Thyroid gland (tissue), 4 donors: ENCODE results near the gene PHACTR3. TPM values are rescaled to one million over a fixed set of nuclear protein-coding genes. Genes with fewer than 3 reads are reported as not detected.

Experiments used
- DNase-seq, 2 donors: peaks; one replicate each; pipeline ENCODE4 v3.0.0-alpha.2; 2019
- H3K27ac ChIP-seq, 3 donors: fragments of 200-600 bp; sonication (generic); 1 replicate in 2 of 3; 2 replicates in 1 of 3; pipeline ENCODE4 v1.5.1; 2016 to 2019; ENCODE audit warnings: mild to moderate bottlenecking in 1 of 3, moderate library complexity in 1 of 3
- H3K27me3 ChIP-seq: fragments of 200-600 bp; sonication (generic); one replicate; pipeline ENCODE4 v1.5.1; 2019
- H3K36me3 ChIP-seq, 2 donors: fragments of 200-600 bp; sonication (generic); one replicate each; pipeline ENCODE4 v1.5.1; 2016 to 2019
- H3K4me1 ChIP-seq, 2 donors: fragments of 200-600 bp; sonication (generic); one replicate each; pipeline ENCODE4 v1.5.1; 2017 to 2019
- H3K4me3 ChIP-seq, 3 donors: fragments of 200-600 bp; sonication (generic); replicated peaks in 1 of 3; 1 replicate in 2 of 3; 2 replicates in 1 of 3; pipeline ENCODE4 v1.5.1; 2016; ENCODE audit warnings: mild to moderate bottlenecking in 1 of 3
- H3K9me3 ChIP-seq: fragments of 200-600 bp; sonication (generic); one replicate; pipeline ENCODE4 v1.5.1; 2017
- CTCF ChIP-seq, 6 experiments: fragments of 200-600 bp in 3 of 6; fragments of 450-650 bp in 3 of 6; sonication (generic) in 3 of 6; IDR thresholded peaks; one replicate each; pipeline ENCODE4 v1.5.1; 2016 to 2019; ENCODE audit warnings: antibody characterized with exemption in 6 of 6, mild to moderate bottlenecking in 2 of 6, inconsistent platforms in 1 of 6, moderate library complexity in 1 of 6
- POLR2A ChIP-seq, 2 donors: fragments of 450-650 bp; IDR thresholded peaks; one replicate each; pipeline ENCODE4 v1.6.1; 2017; ENCODE audit warnings: antibody characterized with exemption in 2 of 2, mild to moderate bottlenecking in 2 of 2, moderate library complexity in 1 of 2
- WGBS, 2 donors: methylation state at CpG; one replicate each; pipeline ENCODE4 v1.1.5; 2017; 5-methylcytosine and 5-hydroxymethylcytosine counted together
- intact Hi-C: fragments of 100-400 bp; cut with DNase I; formaldehyde crosslinking; loops from one replicate; pipeline ENCODE4 v1.15.1; 2023
- total RNA-seq, 4 donors: library from RNA; depleted of rRNA; stranded (reverse); fragments of >200 nt; gene quantifications; one replicate each; pipeline ENCODE4 v1.2.3, GENCODE V29; 2016

PHACTR3 gene
- total RNA-seq, 4 donors from 2014 or later, result 2.4 TPM; not detected in 3

DNA sequence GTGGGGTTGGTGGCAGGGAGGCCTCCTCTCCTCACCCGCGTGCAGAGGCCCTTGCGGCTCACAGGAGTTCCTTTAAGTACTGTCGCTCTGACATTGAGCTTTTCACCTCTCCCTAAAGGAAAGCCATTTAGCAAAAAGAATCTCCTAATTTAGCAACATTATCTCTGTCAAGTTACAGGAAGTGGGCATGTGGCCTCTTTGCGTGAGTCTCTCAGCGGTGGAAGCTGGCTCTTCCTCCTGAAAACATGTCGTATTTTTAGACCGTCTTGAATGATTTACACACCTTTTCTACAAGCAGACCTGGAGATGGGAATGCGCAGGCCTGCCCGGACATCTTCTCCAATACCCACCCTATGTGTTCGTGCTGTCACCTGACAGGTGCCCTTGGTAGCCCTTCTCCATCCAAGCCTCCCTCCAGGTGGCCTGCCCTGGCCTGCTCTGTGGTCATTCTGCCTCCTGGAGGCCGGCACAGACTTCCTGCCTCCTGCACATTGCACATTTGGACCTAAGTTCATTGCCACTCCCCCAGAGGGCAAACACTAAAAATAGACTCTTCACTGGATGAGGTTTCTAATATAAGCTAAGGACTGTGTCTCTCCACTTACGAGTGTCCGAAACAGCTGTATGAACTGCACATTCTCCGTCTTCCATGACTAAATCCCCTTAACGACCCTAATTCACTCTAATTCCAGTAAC, 18.5 kb upstream of the PHACTR3 start:
- no peak for TF ChIP-seq CTCF (IDR thresholded peaks at IDR 0.05)
- no peak for TF ChIP-seq POLR2A (IDR thresholded peaks at IDR 0.05)
- intact Hi-C loops, result no loop called here
- H3K27me3 ChIP-seq, result no peaks in the 10 kb centered on the region
- WGBS, 2 donors, result 61 to 80% methylated on average over 16 of the region's 16 CpGs
- DNase-seq, result no peak
- no peaks in the 10 kb centered on the region for H3K36me3 ChIP-seq
- no peaks in the 10 kb centered on the region for H3K4me1 ChIP-seq
- no peaks in the 10 kb centered on the region for H3K9me3 ChIP-seq
- H3K27ac ChIP-seq, result no peak overlapping the region
- H3K4me3 ChIP-seq, result no peak overlapping the region

- DNase-seq, result no peak
- Histone ChIP-seq H3K4me3 (no peak overlapping the region), H3K9me3 (no peaks in the 10 kb centered on the region), H3K4me1 (no peaks in the 10 kb centered on the region), H3K36me3 (no peaks in the 10 kb centered on the region), H3K27me3 (no peaks in the 10 kb centered on the region), H3K27ac (no peak overlapping the region)
- WGBS, 2 donors, result 87% methylated on average over 6 of the region's 6 CpGs
- TF ChIP-seq CTCF (IDR thresholded peaks at IDR 0.05), result no peak
- no peak for TF ChIP-seq POLR2A (IDR thresholded peaks at IDR 0.05)
- intact Hi-C loops, result no loop called here
Observed at GRCh38 chr20:59586613-59587012, 17.7 kb upstream of the PHACTR3 start.

- Histone ChIP-seq H3K9me3 (no peaks in the 10 kb centered on the region), H3K4me3 (no peak overlapping the region), H3K36me3 (no peaks in the 10 kb centered on the region), H3K27me3 (no peaks in the 10 kb centered on the region), H3K4me1 (no peaks in the 10 kb centered on the region), H3K27ac (no peak overlapping the region)
- TF ChIP-seq POLR2A (IDR thresholded peaks at IDR 0.05), result no peak
- no peak for TF ChIP-seq CTCF (IDR thresholded peaks at IDR 0.05)
- no peak for DNase-seq
- 82 to 93% methylated on average over 6 of the region's 6 CpGs for WGBS, 2 donors
- intact Hi-C loops, result no loop called here
Observed at GRCh38 chr20:59587570-59587969, 16.8 kb upstream of the PHACTR3 start.

DNA sequence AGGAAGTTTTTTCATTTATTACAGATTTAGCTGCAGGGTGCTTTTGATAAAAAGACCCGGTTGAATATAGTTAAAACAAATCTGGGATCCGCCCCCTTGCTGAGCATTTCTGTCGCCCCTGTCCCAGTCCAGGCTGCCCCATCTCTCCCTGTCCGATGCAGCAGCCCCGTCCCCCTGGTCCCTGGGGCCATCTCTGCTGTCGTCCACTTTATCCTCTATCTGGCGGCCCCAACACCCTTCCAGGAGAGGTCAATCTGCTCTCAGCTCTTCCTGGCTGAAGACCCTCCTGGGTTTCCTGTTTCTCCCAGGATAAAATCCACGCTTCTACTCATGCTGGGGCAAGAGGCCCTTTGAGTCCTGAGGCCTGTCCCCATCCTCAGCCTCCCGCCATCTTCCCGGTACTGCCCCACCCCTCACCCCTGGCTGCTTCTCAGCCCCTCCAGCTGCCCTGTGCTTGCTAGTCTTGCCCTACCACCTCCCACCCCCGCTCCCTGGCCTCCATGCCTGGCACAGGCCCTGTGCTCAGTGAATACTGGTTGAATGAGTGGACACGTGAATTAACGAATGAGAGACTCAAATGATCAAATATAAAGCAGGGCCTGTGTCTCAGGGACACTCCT, 16.0 kb upstream of the PHACTR3 start:
- Histone ChIP-seq H3K9me3 (no peaks in the 10 kb centered on the region), H3K4me3 (no peak overlapping the region), H3K27me3 (no peaks in the 10 kb centered on the region), H3K4me1 (no peaks in the 10 kb centered on the region), H3K36me3 (no peaks in the 10 kb centered on the region), H3K27ac (no peak overlapping the region)
- no peak for DNase-seq
- WGBS, 2 donors, result 87 to 90% methylated on average over 13 of the region's 13 CpGs
- TF ChIP-seq POLR2A (IDR thresholded peaks at IDR 0.05), result no peak
- no peak for TF ChIP-seq CTCF (IDR thresholded peaks at IDR 0.05)
- intact Hi-C loops, result no loop called here

- Histone ChIP-seq H3K27me3 (no peaks in the 10 kb centered on the region), H3K9me3 (no peaks in the 10 kb centered on the region), H3K4me3 (no peak overlapping the region), H3K36me3 (no peaks in the 10 kb centered on the region), H3K27ac (no peak overlapping the region), H3K4me1 (no peaks in the 10 kb centered on the region)
- 92 to 95% methylated on average over 24 of the region's 24 CpGs for WGBS, 2 donors
- DNase-seq, result no peak
- TF ChIP-seq POLR2A (IDR thresholded peaks at IDR 0.05) (no peak), CTCF (IDR thresholded peaks at IDR 0.05) (no peak)
- intact Hi-C loops, result no loop called here
Observed at GRCh38 chr20:59589086-59589684, 15.2 kb upstream of the PHACTR3 start.
